ENCODE data around the gene HDGF. TPM values are rescaled to one million over a fixed set of nuclear protein-coding genes. Genes with fewer than 3 reads are reported as not detected.

HDGF gene
- total RNA-seq, 1 donor from 2014 or later: 248 TPM

GRCh38 chr1:156748670-156749418, 2.6 kb downstream of the HDGF start:
- intact Hi-C loops (cut with micrococcal nuclease): loop anchor here (10.0 kb wide), 1 partner anchor 814 kb away; the partner anchor contains the start of gene KHDC4

GRCh38 chr1:156747742-156748669, 3.5 kb downstream of the HDGF start:
- intact Hi-C loops (cut with micrococcal nuclease): loop anchor here (10.0 kb wide), 1 partner anchor 813 kb away; the partner anchor contains the start of gene KHDC4

- intact Hi-C loops (cut with micrococcal nuclease): loop anchor here (10.0 kb wide), 1 partner anchor 812 kb away; the partner anchor contains the start of gene KHDC4
Measured at GRCh38 chr1:156746728-156747631, 4.5 kb downstream of the HDGF start.

GRCh38 chr1:156746406-156746727, 5.1 kb downstream of the HDGF start:
- intact Hi-C loops (cut with micrococcal nuclease): loop anchor here (10.0 kb wide), 1 partner anchor 812 kb away; the partner anchor contains the start of gene KHDC4

- intact Hi-C loops (cut with micrococcal nuclease): loop anchor here (10.0 kb wide), 1 partner anchor 811 kb away; the partner anchor contains the start of gene KHDC4
Measured at GRCh38 chr1:156745881-156746280, 5.6 kb downstream of the HDGF start.

- intact Hi-C loops (cut with micrococcal nuclease): loop anchor here (5.0 to 10.0 kb wide), 3 partner anchors 553 to 888 kb away; partner anchors contain the start of genes GON4L, KHDC4, SLC25A44 and SYT11
Measured at GRCh38 chr1:156744786-156745419, 6.6 kb downstream of the HDGF start.

- intact Hi-C loops (cut with micrococcal nuclease): loop anchor here (5.0 to 10.0 kb wide), 3 partner anchors 552 to 887 kb away; partner anchors contain the start of genes GON4L, KHDC4, SLC25A44 and SYT11
Measured at GRCh38 chr1:156744344-156744743, 7.1 kb downstream of the HDGF start.

- intact Hi-C loops (cut with micrococcal nuclease): loop anchor here (5.0 to 10.0 kb wide), 3 partner anchors 551 to 886 kb away; partner anchors contain the start of genes GON4L, KHDC4, SLC25A44 and SYT11
Measured at GRCh38 chr1:156743367-156744302, 7.8 kb downstream of the HDGF start.

- intact Hi-C loops (cut with micrococcal nuclease): loop anchor here (5.0 to 10.0 kb wide), 3 partner anchors 550 to 886 kb away; partner anchors contain the start of genes GON4L, KHDC4, SLC25A44 and SYT11
Measured at GRCh38 chr1:156742801-156743200, 8.7 kb downstream of the HDGF start.

GRCh38 chr1:156742017-156742416, 9.5 kb downstream of the HDGF start:
- intact Hi-C loops (cut with micrococcal nuclease): loop anchor here (5.0 to 10.0 kb wide), 3 partner anchors 550 to 885 kb away; partner anchors contain the start of genes GON4L, KHDC4, SLC25A44 and SYT11

GRCh38 chr1:156741481-156741983, 9.9 kb downstream of the HDGF start:
- intact Hi-C loops (cut with micrococcal nuclease): loop anchor here (1.0 to 10.0 kb wide), 10 partner anchors 10 to 884 kb away; partner anchors contain the start of genes CCT3, GON4L, HDGF and ISG20L2

- intact Hi-C loops (cut with micrococcal nuclease): loop anchor here (1.0 to 10.0 kb wide), 10 partner anchors 10 to 884 kb away; partner anchors contain the start of genes CCT3, GON4L, HDGF and ISG20L2
Measured at GRCh38 chr1:156740741-156741480, 10.6 kb downstream of the HDGF start, which contains the start of gene MRPL24. TSS of gene MRPL24 (minus strand) at chr1:156741088. CDS start at chr1:156738704, 2,384 bp downstream.

- intact Hi-C loops (cut with micrococcal nuclease): loop anchor here (2.0 to 10.0 kb wide), 4 partner anchors 235 to 883 kb away; partner anchors contain the start of genes GON4L, KHDC4, SLC25A44 and SYT11
Measured at GRCh38 chr1:156740237-156740740, 11.2 kb downstream of the HDGF start.

GRCh38 chr1:156738916-156739315, 12.6 kb downstream of the HDGF start:
- intact Hi-C loops (cut with micrococcal nuclease): no loop called here

GRCh38 chr1:156738407-156738806, 13.1 kb downstream of the HDGF start:
- intact Hi-C loops (cut with micrococcal nuclease): no loop called here

- intact Hi-C loops (cut with micrococcal nuclease): no loop called here
Measured at GRCh38 chr1:156733989-156734584, 17.4 kb downstream of the HDGF start.
